WERI-Rb-1 (cell line): ENCODE results near the gene INPP4B.

Experiments
- DNase-seq: peaks from one replicate; pipeline ENCODE4 v3.0.0-alpha.2; 2020
- H3K27ac ChIP-seq: fragments of 250-450 bp; sonication (Bioruptor Pico); 2 replicates; pipeline ENCODE4 v1.5.1; 2020; ENCODE audit warnings: mild to moderate bottlenecking, moderate library complexity
- H3K27me3 ChIP-seq: fragments of 250-450 bp; sonication (Bioruptor Pico); 2 replicates; pipeline ENCODE4 v1.5.1; 2021; ENCODE audit warnings: mild to moderate bottlenecking, low read depth, moderate library complexity; ENCODE audit not compliant: insufficient read depth, severe bottlenecking
- H3K36me3 ChIP-seq: fragments of 250-450 bp; sonication (Bioruptor Pico); 2 replicates; pipeline ENCODE4 v1.5.1; 2020; ENCODE audit warnings: mild to moderate bottlenecking, moderate library complexity
- H3K4me3 ChIP-seq: 2 replicates; pipeline ENCODE4 v1.5.1; 2011; ENCODE audit warnings: low read depth, mild to moderate bottlenecking, control low read depth, low read length
- H3K9me3 ChIP-seq: fragments of 250-450 bp; sonication (Bioruptor Pico); 2 replicates; pipeline ENCODE4 v1.5.1; 2021; ENCODE audit warnings: mild to moderate bottlenecking, moderate library complexity; ENCODE audit not compliant: severe bottlenecking
- CTCF ChIP-seq: IDR thresholded peaks from 2 replicates; pipeline ENCODE4 v1.5.1; 2011; ENCODE audit warnings: low read depth, mild to moderate bottlenecking, control low read depth, inconsistent platforms, low read length

Gene INPP4B

GRCh38 chr4:142463206-142463605, 382.9 kb downstream of the INPP4B start:
- H3K27ac ChIP-seq: no peak overlapping the region
- TF ChIP-seq CTCF: no peak
- H3K27me3 ChIP-seq: no peaks in the 10 kb centered on the region
- H3K9me3 ChIP-seq: no peaks in the 10 kb centered on the region
- no peak for DNase-seq
- H3K4me3 ChIP-seq: no peak overlapping the region
- H3K36me3 ChIP-seq: no peaks in the 10 kb centered on the region

- H3K4me3 ChIP-seq: no peak overlapping the region
- no peaks in the 10 kb centered on the region for H3K36me3 ChIP-seq
- no peak for DNase-seq
- peaks cover 3% of the 10 kb centered on the region for H3K9me3 ChIP-seq
- no peak overlapping the region for H3K27ac ChIP-seq
- H3K27me3 ChIP-seq: no peaks in the 10 kb centered on the region
- no peak for TF ChIP-seq CTCF
Measured at GRCh38 chr4:142452161-142452855, 393.8 kb downstream of the INPP4B start.

- H3K27ac ChIP-seq: no peak overlapping the region
- no peak for DNase-seq
- no peak for TF ChIP-seq CTCF
- no peaks in the 10 kb centered on the region for H3K9me3 ChIP-seq
- H3K27me3 ChIP-seq: no peaks in the 10 kb centered on the region
- no peaks in the 10 kb centered on the region for H3K36me3 ChIP-seq
- H3K4me3 ChIP-seq: no peak overlapping the region
Measured at GRCh38 chr4:142449771-142450373, 396.2 kb downstream of the INPP4B start.

GRCh38 chr4:142447009-142447408, 399.1 kb downstream of the INPP4B start:
- H3K4me3 ChIP-seq: no peak overlapping the region
- no peaks in the 10 kb centered on the region for H3K27me3 ChIP-seq
- no peaks in the 10 kb centered on the region for H3K36me3 ChIP-seq
- H3K27ac ChIP-seq: no peak overlapping the region
- TF ChIP-seq CTCF: no peak
- no peaks in the 10 kb centered on the region for H3K9me3 ChIP-seq
- DNase-seq: no peak

GRCh38 chr4:142443469-142443868, 402.6 kb downstream of the INPP4B start:
- Histone ChIP-seq H3K36me3 (no peaks in the 10 kb centered on the region), H3K27me3 (no peaks in the 10 kb centered on the region), H3K9me3 (no peaks in the 10 kb centered on the region), H3K4me3 (no peak overlapping the region), H3K27ac (no peak overlapping the region)
- peak; percentile 23 for DNase-seq
- TF ChIP-seq CTCF: peak; percentile 29; the same call in 1 of the 2 replicates
